GM12891 (cell line): ENCODE results near the gene C20orf144.

ENCODE experiments used
- DNase-seq: peaks from one replicate; pipeline ENCODE4 v3.0.0; 2011; ENCODE audit warnings: low spot score; ENCODE audit not compliant: insufficient read length
- FAIRE-seq: peaks from 2 replicates; lab custom pipeline; 2011; peaks lifted over from hg19 to GRCh38; lab: Jason Lieb, UNC
- PAX5 ChIP-seq: IDR thresholded peaks from 2 replicates; pipeline ENCODE4 v1.6.1; 2011; ENCODE audit warnings: low read length, moderate library complexity, mild to moderate bottlenecking; ENCODE audit not compliant: insufficient read depth, severe bottlenecking
- POLR2A ChIP-seq: IDR thresholded peaks from 2 replicates; pipeline ENCODE4 v1.6.1; 2011; ENCODE audit warnings: low read depth, low read length, control low read depth
- POLR2AphosphoS5 ChIP-seq: IDR thresholded peaks from 2 replicates; pipeline ENCODE4 v1.6.1; 2011; ENCODE audit warnings: low read depth, low read length, control low read depth
- POU2F2 ChIP-seq: IDR thresholded peaks from 2 replicates; pipeline ENCODE4 v1.6.1; 2011; ENCODE audit warnings: low read depth, mild to moderate bottlenecking, control low read depth, low read length, moderate library complexity
- SPI1 ChIP-seq: IDR thresholded peaks from 2 replicates; pipeline ENCODE4 v1.6.1; 2011; ENCODE audit warnings: low read depth, low read length, control low read depth
- TAF1 ChIP-seq: IDR thresholded peaks from 2 replicates; pipeline ENCODE4 v1.6.1; 2011; ENCODE audit warnings: low read depth, low read length, control low read depth

Gene C20orf144

DNA sequence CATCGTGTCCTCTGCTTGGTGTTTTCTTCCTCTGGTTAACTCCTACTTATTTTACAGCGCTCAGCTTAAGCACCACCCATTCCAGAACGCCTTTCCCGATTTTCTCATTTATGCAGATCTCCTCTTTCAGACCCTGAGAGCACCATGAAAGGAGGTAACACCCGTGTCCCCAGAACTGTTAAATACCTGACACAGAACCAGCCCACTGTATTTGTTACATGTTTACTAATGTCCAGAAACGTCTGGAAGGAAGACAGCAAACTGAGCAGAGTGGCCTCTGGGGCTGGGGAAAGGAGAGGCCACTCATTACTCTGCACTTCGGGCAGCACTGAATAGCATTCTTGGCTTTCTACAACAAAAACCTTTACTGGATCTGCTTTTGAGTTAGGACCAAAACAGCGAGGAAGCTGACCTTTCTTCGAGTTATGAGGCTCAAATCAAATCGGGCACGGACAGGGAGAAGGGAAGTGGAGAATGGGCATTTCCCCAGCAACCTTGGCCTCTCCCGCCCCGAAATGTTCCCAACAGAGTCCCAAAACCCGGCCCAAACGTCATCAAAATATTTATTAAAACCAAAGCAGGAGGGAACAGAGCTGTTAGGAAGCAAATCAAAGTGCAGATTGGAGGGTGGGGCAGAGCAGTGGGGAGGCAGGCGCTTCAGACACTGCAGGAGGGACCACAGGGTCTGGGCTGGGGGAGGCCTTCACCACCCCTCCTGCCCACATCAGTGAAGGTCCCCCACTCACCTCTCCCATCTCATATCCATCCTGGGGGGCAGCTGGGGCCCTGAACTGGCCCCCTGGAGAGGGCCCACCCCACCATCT, 13.2 kb downstream of the C20orf144 start:
- DNase-seq (no peak), FAIRE-seq (no peak)
- no peak for TF ChIP-seq SPI1
- TF ChIP-seq POLR2A: no peak
- no peak for TF ChIP-seq TAF1
- TF ChIP-seq PAX5: no peak
- no peak for TF ChIP-seq POU2F2
- no peak for TF ChIP-seq POLR2AphosphoS5

DNA sequence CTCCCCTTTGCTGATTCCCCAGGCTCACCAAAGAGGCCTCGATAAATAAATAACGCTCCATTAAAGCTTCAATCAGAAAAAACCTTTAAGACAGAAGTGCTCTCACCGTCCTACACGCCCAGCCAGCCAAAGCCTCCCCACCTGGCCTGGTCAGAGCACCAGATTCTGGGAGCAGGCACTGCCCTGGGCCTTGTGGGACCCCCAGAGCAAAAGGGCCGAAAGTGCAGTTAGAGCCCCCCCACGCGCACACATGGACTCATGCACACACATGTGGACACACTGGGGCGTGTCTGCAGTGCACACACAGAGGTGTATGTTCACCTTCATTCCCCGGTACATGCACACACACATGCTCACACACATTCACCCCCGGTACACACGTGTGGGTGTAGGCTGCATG, 14.0 kb downstream of the C20orf144 start:
- TF ChIP-seq PAX5: no peak
- no peak for TF ChIP-seq POU2F2
- TF ChIP-seq POLR2A: no peak
- no peak for TF ChIP-seq SPI1
- no peak for TF ChIP-seq TAF1
- FAIRE-seq: no peak
- no peak for DNase-seq

DNA sequence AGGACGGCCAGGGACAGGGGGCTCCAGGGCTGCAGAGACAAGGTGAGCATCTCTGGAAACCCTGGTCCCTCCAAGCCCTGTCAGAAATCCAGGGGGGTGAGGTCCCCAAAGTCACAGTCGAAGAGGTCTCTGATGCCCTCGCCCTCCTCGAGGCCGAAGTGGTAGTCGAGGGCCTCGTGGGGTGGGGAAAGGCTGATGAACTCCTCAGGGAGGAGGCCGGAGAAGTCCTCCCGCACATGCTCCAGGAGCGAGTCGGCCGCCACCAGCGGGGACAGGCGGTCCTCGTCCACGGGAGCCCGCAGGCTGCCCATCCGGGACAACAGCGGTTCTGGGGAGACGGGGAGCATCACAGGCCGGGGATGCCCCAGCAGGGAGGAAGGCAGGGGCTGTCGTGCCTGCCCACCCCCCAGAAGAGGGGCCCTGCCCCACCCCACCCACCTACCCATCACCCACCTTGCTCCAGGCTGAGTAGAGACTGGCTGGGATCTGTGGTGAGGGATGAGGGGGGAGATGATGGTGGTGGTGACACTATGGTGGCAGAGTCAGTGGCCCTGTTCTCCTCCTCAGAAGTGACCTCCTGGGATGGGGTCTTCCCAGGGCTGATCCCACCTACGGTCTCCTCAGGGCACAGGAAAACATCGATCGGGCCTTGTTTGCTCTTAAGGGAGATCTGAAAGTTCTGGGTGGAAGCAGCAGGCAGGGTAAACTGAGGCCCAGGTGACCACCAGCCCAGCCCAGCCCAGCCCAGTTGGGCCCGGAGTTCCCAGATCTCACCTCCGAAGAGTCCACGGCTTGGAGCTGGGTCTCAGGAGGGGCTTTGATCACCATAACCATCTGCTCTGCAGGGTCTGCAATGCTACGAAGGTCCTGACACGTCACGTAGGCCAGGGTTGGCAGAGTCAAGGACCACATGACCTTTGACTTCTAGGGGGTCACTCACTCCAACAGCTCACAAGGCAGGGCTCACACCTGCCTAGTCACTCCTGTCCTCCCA, 14.8 kb downstream of the C20orf144 start:
- FAIRE-seq: no peak
- no peak for TF ChIP-seq TAF1
- no peak for TF ChIP-seq SPI1
- no peak for TF ChIP-seq PAX5

DNA sequence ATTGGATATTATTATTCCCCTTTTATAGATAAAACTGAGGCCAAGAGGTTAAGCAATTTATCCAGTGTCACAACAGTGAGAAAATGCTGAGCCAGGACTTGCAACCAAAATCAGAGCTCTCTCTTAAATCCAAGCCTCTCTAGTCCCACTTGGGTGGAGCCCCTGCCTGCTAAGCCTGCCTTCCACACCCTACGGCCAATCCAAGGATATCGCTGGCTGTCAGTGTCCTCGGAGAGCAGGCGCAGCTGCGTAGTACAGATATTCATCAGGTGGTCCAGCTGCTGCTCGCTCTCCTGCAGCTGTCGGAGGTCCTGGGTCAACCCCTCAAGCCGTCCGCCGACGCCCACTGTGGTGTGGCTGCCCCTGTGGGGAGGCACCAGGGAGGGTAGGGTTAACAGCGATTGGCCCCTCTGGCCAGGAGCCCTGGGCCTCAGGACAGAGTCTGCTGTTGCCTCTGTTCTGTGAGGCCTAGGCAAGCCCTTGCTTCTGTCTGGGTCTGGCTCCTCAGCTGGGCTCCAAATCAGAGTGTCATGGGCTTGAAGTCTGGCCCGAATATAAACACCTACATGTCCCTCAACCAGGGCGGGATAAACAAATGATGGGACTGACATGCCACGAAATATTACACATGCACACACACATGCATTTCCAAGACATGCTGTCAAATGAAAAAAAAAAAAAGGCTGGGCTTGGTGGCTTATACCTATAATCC, 16.0 kb downstream of the C20orf144 start:
- DNase-seq (no peak), FAIRE-seq (no peak)
- no peak for TF ChIP-seq TAF1
- no peak for TF ChIP-seq POU2F2
- TF ChIP-seq SPI1: no peak
- no peak for TF ChIP-seq POLR2A
- TF ChIP-seq POLR2AphosphoS5: no peak
- TF ChIP-seq PAX5: no peak

More for the DNA sequence above, 14.8 kb downstream of the C20orf144 start:
- DNase-seq: no peak

DNA sequence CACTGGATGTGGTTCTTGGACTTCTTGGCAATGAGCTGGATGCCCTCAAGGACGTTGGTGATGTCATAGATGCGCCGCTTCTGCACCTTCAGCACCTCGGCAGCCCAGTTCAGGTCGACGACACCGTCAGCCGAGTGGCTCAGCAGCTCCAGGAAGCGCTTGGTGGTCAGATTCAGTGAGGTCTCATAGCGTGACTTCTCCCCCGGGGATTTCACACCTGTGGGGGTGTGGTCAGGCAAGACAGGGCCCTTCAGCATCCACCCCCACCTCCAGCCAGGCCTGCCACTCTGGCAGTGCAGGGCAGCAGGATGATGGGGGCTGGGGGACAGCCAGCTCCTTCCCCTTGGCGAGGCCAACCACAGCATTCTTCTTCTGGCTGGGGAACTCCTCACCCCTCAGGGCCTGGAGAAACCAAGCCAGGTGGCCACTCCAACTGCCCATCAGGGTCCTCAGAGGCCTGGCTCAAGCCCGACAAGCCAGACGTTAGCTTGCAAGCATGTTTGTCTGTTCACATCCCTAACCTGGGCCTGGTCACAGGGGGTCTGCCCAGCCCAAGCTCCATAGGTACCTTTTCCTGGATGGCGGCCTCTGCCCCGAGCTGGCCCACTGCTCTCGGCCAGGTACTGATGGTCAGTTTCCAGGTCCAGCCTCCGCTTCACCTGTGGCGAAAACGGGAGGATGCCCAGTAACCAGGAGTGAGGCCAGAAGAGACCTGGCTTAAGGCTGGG, 17.8 kb downstream of the C20orf144 start:
- DNase-seq (peak; percentile 78), FAIRE-seq (peak; percentile 83)
- TF ChIP-seq POLR2A (0 out of 2 replicates have a peak, but pooled peaks have one; percentile 20), TAF1 (no peak), SPI1 (no peak), POU2F2 (0 out of 2 replicates have a peak, but pooled peaks have one; percentile 52), POLR2AphosphoS5 (peak; percentile 51; the same call in 1 of the 2 replicates)

DNA sequence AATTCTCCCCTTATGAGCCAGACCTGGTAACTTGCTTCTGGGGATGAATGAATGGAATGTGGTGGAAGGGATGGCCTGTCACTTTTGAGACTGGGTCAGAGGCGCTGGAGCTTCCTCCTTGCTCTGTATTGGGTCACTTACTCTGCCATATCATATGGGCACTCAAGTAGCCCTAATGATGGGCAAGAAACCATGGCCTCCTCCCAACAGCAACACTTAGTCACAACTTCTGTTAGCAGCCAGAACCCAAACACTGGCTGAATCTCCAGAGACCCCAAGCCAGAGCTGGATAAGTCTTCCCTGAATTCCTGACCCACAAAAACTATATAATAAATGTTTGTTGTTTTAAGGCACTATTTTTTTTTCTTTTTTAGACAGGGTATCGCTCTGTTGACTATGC, 18.6 kb downstream of the C20orf144 start:
- no peak for FAIRE-seq
- TF ChIP-seq TAF1 (no peak), SPI1 (no peak), POU2F2 (no peak)

DNA sequence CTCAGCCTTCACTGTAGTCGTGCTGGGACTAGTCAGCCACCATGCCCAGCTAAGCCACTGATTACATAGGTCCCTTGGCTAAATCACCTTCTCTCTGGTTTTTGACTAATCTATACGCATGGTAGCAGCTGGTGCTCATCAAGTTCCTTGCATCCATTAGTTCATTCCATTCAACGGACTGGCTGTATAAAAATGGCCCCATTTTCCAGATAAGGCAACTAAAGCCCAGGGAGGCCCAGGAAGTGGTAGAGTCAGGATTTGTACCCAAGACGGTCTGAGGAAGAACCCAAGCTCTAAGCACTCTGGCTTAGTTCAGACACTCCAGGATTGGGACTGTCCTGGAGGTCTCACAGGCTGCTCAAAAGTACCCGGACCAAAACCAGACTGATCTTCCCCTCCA, 19.2 kb downstream of the C20orf144 start:
- FAIRE-seq: no peak
- DNase-seq: no peak
- no peak for TF ChIP-seq PAX5
- no peak for TF ChIP-seq POU2F2
- TF ChIP-seq SPI1: no peak
- no peak for TF ChIP-seq POLR2A
- TF ChIP-seq TAF1: no peak
- no peak for TF ChIP-seq POLR2AphosphoS5

More for the DNA sequence above, 18.6 kb downstream of the C20orf144 start:
- DNase-seq: no peak

DNA sequence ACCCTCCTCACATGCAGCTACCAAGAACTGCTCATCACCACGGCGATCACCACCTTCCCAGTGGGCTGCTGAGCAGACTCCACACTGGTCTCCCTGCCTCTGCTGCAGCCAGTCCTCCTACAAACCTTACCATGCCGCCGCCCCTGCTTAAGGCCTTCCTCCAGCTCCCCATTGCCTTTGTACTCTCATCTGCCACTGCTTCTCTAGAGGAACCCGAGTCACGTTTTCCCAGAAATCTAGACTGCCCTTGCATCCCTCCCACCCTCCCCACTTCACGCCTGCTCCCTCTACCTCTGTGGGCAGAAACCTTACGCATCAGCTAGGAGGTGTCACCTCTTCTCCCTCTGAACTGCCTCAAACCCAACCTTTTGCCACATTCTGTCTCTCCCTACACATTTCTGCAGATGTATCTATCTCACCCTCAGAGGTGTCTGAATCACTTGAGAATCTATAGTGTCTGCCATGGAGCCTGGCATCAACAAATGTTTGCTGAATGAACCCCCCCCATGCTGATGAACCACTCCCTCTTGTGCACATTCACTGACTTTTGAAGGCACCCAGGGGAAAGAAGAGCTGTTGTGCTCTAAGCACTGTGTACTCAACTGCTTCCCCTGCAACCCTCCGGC, 19.7 kb downstream of the C20orf144 start:
- no peak for TF ChIP-seq POLR2AphosphoS5
- no peak for TF ChIP-seq POLR2A
- TF ChIP-seq POU2F2: no peak
- TF ChIP-seq SPI1: no peak
- no peak for TF ChIP-seq PAX5
- no peak for TF ChIP-seq TAF1
- FAIRE-seq (no peak), DNase-seq (no peak)
